COLO829 (cell line): ENCODE results near the gene SCD5.
"Not testable (repeated sequence)": the region's sequence is repeated elsewhere in the genome, so short reads cannot be mapped to it uniquely, and the experiment has no call there.

Experiments used
- DNase-seq: peaks from one replicate; pipeline ENCODE4 v3.0.0; 2012; ENCODE audit warnings: low spot score

The SCD5 gene

DNA sequence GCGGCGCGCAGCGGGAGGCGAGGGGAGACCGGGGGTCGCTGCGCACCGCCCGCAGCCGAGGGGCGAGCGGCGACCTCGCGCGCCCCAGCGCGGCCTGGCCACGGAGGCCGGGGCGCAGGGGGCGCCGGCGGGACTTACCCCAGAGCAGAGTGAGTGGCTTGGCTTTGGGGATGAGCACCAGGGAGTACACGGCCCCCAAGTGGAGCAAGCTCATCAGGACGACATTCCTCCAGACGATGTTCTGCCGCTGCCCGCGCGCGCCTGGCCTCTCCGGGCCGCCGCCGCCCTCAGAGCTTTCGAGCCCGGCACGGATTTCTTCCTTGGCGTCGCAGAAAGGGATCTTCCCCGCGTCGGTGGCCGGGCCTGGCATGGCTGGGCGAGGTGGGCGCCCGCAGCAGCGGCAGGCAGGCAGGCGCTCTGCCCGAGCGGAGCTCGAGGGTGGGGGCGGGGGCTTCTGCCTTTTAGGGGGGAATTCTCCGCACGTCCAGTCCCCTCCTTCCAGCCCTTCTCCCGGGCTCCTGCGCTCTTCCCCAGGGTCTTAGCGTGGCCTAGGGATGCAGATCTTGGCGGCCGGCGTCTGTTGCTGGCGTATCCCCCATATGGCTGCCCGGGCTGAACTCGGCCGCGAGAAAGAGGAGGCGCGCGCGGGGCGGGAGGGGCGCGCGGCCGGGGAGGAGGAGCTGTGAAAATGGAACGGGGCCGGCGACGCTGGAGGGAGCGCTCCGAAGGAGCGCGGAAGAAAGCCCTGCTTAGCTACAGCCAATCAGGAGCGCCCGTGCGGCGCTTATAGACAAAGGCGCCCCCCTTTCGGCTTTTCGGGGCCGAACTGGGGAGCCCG lies at the start of gene SCD5:
Gene SCD5, minus strand, starts transcription at position 629 of the 838 bp plus-strand sequence. Its CDS starts 259 bp downstream, at position 370.
- DNase-seq: peak; percentile 66

DNA sequence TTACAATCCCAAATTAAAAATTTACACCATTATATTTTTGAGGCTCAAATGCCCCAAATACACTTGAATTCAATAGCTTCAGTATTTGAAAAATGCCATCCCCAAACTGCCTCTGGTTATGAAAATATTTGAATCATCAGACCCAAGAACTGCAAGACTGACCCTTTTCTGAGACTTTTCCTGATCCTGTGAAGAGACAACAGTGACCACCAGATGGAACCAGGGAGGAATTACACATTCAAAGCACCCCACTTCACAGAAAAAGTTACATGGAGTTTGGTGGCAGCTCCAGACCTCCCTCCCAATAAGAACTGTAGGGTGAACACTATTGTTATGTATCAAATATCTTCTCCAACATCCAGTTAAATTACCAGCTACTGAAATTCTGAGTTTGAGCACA lies 44.0 kb upstream of the SCD5 start:
- no peak for DNase-seq

DNA sequence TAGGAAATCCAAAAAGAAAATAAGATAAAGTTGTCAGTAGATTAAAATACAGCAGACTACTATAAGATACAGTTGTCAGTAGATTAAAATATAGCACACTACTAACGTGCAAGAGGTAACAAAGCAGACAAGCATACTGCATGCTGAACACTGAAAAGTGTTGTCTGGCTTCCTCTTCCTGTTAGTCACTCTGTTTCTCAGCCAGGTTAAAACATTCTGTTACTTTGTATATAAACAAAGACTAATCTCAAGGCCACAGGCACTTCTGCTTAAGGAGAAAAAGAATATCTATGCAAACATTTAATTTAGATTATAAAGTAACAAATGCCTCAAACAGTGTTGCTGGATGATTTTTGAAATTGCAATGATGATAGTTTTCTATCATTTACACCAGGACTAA lies 41.0 kb upstream of the SCD5 start:
- no peak for DNase-seq

DNA sequence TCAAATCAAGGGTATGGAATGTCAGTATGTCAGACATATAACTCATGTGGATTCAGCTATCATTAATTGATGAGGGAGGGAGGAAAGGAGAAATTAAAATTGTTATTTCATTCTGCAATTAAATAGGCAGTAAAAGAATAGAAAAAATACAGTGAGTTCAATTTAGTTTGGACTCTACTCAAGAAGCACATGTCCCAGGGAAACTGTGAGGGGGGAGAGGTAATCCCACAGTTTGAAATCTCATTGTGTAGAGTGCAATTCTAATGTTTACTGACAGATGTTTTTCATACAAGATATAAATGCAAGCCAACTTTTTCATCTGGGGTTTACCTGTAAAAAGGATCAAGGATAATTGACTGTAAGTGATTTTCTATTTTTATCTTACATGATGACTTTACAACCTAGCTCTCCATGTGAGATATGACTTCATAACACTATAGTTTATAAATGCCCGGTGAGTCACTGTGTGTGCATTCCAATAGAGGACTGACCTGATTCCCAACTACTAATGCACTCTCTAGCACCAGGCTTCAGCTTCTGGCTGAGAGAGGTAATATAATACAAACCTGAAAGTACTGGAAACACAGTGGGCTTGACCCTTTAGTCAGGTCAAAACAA lies 35.2 kb upstream of the SCD5 start:
- DNase-seq: no peak

DNA sequence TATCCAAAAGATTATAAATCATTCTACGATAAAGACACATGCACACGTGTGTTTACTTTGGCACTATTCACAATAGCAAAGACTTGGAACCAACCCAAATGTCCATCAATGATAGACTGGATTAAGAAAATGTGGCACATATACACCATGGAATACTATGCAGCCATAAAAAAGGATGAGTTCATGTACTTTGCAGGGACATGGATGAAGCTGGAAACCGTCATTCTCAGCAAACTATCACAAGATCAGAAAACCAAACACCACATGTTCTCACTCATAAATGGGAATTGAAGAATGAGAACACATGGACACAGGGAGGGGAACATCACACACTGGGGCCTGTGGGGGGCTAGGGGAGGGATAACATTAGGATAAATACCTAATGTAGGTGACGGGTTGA lies 34.5 kb upstream of the SCD5 start:
- not testable (repeated sequence) for DNase-seq

DNA sequence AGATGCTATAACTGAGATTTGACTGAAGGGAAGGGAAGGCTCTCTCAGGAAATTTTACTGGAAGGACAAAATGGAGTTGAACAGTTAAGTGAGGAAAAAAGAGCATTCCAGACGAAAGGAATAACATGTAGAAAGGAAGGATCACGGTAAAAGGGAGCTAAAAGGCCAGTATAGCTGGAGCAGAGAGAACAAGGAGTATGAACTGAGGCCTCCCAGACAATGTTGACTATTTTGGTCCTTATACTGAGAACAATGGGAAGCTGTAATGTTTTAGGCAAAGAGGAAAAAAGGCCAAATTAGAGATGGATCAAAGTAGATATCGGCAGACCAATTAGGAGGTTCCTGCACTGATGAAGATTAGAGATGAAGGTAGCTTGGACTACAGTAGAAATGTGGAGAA lies 26.8 kb upstream of the SCD5 start:
- DNase-seq: no peak

DNA sequence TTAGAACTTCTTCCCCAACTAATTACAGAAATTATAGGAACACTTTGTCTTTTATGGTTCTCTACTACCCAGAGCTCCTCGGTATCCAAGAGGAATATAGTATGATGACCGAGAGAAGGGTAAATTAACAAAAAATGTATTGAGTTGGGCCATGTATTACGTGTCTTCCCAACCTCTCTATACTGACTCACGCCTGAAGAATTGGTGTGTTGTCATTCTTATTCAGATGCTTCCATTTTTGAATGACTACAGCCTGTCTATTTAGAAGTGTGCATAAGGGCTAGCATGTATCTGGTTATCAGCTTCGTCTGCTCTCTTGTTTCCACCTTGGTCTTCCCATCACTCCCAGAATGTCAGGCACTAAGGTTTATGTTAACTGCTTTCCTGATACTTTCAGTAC lies 24.5 kb upstream of the SCD5 start:
- no peak for DNase-seq

DNA sequence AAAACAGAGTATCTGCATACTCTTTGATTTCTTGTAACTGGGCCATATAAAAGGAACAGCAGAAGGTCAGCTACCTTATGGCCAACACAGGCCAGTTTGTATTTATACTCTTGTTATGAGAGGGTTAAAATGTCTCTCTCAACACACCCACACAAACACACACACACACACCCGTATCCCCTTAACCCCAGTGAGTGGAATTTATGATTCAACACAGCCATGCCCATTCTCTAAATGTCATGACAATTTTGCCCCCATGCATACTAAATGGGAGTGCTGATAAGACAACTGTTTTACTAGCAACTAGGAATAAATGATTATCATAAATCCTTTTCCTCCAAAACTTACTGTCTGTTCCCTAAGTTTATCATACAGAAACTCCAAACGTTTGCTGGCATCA lies 22.1 kb upstream of the SCD5 start:
- no peak for DNase-seq

DNA sequence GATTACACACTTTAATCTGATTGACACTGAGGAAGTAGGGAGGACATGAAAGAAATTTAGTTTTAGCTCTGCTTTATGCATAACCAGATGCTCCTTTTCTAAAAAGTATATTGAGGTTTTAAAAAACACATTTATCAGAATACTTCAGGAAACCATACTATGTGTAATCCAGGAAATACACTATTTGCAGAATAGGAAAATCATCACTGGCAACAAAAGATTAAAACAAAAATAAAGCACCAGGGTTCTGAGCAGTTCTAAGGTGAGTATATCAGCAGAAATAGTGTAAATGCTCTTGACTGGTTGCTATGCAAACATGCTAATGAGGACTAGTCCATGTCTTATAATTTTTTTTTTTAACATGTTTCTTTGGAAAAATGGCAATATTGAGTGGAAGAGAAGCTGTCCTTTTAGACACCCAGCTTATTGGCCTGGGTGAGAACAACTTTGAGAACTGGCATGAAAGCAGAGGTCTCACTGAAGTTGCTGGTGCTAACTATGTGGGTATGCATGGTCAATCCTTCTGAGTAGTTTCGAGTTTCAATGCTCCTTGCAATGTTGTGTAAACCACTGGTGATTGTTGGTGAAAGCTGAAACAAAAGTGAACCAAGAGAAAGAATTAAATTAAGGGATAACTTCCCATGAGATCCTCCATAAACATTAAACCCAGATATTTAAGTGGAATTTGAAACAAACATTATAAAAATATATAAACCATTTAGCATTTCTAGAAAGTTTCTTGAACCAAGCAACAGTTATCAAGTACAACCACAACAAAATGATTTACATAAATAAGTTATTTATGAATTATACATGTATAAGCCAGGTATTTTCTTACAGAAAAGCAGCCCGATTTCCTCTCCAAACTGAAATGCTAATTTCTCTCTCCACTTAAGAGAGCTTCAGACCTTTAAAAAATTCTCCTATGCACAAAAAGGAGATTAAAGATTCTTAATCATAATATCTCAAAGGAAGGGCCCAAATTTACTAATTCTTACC lies 20.4 kb upstream of the SCD5 start:
- DNase-seq: no peak

DNA sequence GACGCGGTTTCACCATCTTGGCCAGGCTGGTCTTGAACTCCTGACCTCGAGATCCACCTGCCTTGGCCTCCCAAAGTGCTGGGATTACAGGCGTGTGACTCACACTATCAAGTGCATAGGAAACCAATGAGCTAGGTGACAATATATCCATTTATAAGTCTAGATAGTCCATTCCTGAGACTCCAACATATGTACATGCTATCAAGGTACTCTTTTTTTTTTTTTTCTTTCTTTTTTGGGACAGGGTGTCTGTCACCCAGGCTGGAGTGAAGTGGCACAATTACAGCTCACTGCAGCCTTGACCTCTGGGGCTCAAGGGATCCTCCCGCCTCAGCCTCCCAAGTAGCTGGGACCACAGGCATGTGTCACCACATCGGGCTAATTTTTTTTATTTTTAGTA lies 18.3 kb upstream of the SCD5 start:
- not testable (repeated sequence) for DNase-seq

DNA sequence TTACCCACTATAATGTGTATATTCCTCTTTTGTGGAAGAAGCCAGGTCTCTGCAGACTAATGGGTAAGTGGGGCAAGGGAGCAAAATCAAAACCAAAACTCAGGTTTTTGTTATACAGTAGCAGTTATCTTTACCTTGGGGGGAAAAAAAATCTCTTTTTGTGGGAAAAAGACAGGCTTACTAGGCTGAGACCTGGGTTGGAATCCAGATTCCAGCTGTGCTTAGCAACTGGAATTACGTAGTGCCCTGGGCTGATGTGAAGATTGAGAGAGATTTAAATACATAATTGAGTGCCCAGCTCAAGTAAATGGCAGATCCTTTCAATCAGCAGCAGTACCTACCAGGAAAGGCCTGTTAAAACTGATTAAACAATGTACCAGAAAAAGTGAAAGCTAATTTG lies 15.4 kb upstream of the SCD5 start:
- DNase-seq: no peak

DNA sequence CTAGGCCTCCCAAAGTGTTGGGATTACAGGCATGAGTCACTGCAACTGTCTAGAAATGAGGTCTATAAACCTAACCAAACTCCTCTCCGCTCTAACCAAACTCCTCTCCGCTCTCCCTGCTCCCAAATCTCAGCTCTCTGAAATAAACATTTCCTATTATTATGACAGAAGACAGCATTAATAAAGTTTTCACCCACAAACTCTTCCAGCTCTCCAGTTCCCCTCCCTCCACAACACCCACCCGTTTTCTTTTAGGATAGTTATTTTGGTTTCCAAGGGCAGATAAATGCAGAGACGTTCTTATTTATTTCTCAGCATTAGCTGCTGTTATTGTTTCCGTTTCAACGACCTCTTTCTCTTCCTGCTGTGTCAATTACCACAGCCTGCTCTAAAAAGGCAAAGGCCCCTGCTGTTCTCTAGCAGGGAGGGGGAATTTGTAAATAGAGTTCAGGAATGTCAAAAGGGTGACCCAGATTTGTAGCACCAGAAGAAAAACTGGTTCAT lies 13.3 kb upstream of the SCD5 start:
- DNase-seq: peak; percentile 44

DNA sequence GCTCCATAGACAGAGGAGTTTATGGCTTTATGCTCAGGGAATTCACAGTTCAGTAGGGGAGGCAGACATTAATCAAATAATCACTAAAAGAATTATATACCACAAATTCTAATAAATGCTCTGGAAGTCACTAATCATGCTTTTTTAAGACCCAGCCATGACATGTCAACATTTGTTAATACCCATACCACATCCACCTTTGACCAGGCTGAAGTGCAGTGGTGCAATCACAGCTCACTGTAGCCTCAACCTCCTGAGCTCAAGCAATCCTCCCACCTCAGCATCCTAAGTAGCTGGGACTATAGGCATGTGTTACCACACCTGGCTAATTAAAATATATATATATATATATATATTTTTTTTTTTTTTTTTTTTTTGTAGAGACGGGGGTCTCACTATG lies 12.8 kb upstream of the SCD5 start:
- no peak for DNase-seq

DNA sequence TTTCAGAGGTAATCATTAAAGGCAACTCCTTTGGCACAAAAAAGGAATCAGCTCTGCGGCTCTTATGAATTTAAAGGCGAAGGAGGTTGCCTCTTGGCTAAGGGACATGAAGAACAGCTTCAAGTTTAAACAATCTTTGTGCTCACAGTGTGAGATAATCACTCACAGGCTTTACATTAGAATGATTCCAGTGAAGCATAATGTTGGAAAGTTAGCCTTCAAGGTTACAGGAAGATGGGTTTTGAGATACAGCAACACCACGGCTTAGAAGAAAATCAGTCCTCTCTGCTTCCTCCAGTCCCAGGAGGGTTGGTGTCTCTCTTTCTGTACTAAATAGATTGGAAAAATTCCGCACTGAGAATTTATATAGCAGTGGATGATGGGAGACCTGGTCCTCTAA lies 11.6 kb upstream of the SCD5 start:
- DNase-seq: no peak

DNA sequence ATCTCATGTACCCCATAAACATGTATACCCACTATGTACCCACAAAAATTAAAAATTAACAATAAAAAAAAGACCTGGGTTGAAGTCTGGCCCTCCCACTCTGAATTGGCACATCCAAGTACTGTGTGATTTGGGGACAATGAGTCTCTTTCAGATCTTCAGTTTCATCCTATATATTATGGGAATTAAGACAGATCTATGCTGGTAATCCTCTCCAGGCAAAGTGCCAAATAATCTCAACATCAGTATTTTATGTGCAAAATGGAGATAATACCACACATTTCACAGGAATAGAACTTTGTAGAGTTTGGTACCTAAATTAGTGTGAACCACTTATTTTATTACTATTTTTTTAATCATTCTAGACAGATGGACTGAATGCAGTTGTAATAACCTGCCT lies 11.0 kb upstream of the SCD5 start:
- DNase-seq: peak; percentile 62

DNA sequence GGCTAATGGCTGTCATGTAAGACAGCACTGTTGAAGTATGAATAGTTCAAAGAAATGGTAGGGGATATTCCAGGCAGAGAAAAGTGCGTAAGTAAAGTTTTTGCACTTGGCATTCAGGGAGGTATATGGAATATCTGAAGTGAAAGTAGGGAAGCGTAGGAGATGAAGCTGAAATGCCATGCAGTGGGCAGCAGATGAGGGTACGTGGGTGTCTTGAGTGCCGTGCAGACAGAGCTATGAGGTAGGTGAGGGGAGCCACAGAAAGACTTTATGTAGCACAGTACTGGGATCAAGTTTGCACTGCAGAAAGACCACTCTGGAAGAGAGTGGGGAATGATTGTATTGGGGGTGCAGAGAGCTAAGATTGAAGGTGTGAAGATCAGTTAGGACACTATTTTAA lies 5.2 kb upstream of the SCD5 start:
- no peak for DNase-seq

DNA sequence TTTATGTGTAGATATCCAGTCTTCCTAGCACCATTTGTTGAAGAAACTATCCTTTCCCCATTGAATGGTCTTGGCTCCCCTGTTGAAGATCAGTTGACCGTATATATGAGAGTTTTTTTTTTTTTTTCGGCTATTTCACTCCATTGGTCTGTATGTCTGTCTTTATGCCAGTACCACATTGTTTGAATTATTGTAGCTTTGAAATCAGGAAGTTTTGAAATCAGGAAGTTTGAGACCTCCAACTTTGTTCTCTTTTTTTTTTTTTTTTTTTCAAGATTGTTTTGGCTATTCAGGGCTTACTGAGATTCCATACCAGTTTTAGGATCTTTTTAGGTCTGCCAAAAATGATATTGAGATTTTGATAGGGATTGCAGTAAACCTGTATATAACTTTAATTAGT lies 4.3 kb upstream of the SCD5 start:
- no peak for DNase-seq

DNA sequence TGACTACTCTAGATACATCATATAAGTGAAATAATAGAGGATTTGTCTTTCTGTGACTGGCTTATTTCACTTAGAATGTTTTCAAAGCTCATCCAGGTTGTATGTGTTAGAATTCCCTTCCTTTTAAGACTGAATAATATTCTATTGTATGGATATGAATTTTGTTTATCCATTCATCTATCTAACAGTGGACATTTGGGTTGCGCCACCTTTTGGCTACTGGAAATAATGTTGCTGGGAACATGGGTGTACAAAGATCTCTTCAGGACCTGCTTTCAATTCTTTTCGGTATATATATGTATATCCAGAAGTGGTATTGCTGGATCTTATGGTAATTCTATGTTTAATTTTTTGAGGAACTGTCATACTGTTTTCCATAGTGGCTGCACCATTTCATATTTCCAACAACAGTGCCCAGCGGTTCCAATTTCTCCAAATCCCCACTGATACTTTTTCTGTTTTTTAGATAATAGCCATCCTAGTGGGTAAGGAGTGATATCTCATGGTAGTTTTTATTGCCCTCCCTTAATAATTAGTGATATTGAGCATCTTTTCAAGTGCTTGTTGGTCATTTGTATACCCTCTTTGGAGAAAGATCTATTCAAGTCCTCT lies 3.4 kb upstream of the SCD5 start:
- DNase-seq: no peak

DNA sequence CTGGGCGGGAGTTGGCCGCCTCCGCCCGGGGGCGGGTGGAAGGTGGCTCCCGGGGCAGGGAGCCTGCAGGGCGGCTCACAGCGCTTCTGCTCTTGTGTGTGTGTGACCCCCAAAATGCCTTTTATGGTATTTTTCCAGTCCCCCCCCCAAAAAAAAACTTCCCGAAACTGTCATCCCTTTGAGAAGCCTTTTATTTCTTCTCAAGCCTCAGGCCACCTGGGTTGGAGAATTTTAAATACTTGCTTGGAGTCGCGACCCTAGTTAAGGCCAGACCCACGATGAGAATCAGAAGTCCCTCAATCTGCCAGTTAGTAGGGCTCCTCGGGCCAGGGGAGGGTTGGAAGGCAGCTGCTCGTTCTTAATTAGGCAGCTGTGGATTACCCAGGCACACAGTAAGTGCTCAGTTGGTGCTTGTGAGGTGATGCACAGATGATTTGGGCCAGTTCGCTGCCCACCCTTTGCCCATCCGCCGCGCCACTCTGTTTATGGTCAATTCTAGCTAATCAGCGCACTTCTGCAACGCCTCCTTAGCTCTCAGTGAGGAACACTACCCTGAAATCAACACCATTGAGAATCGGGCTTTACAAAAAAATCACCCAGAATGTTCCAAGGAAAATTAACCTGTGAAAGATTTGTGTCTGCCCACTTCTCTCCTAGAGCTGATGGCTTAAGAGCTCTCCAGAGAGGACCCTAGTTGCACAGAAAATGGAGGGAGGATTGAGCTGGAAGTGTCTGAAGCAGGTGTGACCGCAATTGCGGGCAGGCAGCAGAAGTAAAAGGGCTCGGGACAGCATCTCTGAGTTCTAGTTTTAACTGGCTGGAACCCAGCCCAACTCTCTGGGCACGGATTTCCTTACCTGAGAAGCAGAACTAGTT lies 648 bp upstream of the SCD5 start:
- DNase-seq: no peak

DNA sequence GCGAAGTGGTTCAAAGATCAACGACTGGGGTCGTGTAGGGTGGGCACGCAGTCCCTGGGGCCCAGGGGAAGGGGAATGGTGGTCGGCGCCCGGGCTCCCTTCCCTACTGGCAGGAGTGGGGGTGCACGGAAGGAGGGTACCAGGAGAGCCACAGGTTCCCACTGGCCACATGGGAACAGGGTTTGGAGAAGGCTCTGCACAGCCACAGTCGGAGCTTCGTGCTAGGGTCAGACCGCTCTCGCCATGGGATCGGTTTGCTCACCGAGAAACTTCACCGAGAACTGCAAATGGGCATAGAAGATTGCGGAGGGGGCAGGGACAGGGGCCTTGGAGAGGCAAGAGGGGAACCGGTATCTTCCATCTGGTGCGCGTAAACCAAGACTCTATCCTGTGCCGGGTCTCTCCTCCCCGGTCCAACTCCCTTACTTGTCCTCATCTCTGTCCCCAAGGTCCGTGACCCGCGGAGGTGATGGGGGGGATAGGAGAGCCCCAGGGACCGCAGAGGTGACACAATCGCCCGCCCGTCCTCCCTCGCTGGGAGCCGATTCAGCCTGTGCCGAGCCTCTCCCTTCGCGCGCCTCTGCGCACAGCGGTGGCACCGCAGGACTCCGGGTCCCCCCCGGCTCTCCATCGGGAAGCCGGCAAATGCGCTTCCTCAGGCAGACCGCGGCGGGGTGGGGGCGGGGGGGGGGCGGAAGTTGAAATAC lies 1.0 kb downstream of the SCD5 start:
- no peak for DNase-seq
